Measurements from ENCODE around the gene TMCO6.

TMCO6 gene

GRCh38 chr5:140674211-140674610 lies 35.0 kb downstream of the TMCO6 start:
- DNase-seq: no peak

- no peak for DNase-seq
Observed at GRCh38 chr5:140674629-140675028, 35.4 kb downstream of the TMCO6 start.

DNA sequence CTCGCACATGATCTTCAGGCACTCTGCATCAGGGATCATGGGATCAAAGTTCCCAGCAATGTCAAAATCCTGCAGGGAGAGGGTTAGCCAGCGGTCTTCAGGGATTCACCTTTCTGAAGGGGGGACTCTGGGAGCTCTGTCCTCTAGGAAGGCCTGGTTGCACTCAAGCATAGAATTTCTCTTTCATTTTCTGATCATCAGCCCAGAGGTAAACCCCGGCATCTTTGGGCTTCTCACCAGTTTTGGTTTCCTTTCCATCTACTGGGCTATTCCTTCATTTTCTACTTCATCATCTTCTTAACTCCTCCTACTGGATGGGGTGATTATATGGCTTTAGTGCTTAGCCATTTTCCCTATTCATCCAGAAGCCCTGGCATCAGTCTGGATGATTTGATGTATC lies 38.7 kb downstream of the TMCO6 start:
- no peak for DNase-seq

DNA sequence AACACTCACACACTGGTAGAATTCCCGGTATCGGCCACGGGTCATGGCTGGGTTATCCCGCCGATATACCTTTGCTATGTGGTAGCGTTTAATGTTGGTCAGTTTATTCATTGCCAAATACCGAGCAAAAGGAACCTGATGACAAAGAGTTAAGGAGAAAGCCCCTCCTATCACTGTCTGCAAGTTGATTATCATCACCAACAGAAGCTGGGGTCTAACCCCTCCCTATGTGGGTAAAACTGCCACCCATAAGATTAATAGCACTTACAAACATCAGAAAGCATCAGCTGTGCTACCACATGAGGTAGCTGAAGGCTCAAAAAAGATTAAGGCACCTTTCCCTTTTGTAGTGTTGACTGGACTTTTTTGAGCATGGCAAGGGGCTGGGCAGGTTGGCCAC lies 39.7 kb downstream of the TMCO6 start:
- no peak for DNase-seq

DNA sequence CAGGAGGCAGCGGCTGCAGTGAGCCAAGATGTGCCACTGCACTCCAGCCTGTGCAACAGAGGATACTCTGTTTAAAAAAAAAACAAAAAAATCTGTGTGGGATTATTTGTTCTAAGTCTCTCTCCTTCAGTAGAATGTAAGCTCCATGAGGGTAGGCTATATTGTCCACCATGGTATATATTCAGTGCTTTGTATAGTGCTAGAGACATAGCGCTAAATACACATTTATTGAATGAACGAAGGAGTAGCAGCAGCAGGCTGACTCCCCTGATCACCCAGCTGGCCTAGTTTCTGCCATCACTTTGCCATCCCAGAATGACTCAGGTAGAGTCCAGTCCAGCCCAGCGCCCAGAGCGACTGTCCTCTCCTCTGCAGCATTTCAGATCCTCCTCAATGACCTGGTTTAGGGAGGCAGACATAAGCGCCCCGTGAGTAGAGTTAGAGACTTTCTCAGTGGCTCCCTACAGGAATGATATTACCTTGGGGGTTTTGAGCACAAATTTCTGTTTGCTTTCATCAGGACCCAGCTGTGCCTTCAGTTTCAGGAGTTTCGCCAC lies 51.2 kb downstream of the TMCO6 start:
- DNase-seq: no peak

GRCh38 chr5:140690941-140691924 lies 52.0 kb downstream of the TMCO6 start, which contains the start of the genes HARS1 and HARS2:
HARS1 (minus strand) TSS chr5:140691370; CDS start chr5:140691304, 66 bp downstream.
HARS2 (plus strand) TSS chr5:140691455; CDS start chr5:140691649, 194 bp downstream.
- peak; percentile 82 for DNase-seq

DNA sequence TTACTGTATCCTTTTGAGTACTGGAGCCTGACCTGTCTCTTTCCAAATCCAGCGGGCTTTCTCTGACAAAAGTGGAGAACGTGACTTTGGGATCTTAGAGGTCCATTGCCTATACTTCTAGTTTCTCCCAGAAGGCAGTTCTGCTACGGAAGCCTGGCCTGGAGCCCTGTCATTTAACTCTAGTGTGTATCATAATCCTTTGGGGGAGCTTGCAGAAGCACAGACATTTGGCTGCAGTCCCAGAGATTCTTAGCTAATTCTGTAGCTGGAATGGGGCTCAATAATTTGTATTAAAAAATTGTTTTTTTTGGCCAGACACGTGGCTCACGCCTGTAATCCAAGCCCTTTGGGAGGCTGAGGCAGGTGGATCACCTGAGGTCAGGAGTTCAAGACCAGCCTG lies 55.0 kb downstream of the TMCO6 start:
- DNase-seq: no peak
